HEK293 (cell line): ENCODE results near the gene PHF20.

Source experiments
- CTCF ChIA-PET: fragments of 350-600 bp; formaldehyde crosslinking; extraction: SDS; loops from one replicate; lab custom pipeline; 2021; ENCODE audit warnings: antibody characterized with exemption; lab: Yijun Ruan, JAX
- POLR2A ChIA-PET: fragments of 300-600 bp; formaldehyde crosslinking; extraction: SDS; loops from one replicate; lab custom pipeline; 2020; ENCODE audit warnings: antibody characterized with exemption, inconsistent platforms; lab: Yijun Ruan, JAX
- H3K27ac ChIP-seq: fragments of 200-500 bp; sonication (Bioruptor generic); 2 replicates; pipeline ENCODE4 v1.5.1; 2014; ENCODE audit warnings: low read depth, low read length, control low read depth, inconsistent platforms; ENCODE audit errors: extremely low read depth
- H3K36me3 ChIP-seq, 2 experiments: fragments of 200-500 bp in 1 of 2; sonication (Bioruptor generic) in 1 of 2; 1 replicate in 1 of 2; 2 replicates in 1 of 2; pipeline ENCODE4 v1.5.1; 2014 to 2017; ENCODE audit warnings: inconsistent platforms in 2 of 2, low read length in 2 of 2; ENCODE audit not compliant: control insufficient read depth in 2 of 2, insufficient read depth in 1 of 2
- H3K4me1 ChIP-seq: fragments of 200-500 bp; sonication (Bioruptor generic); 2 replicates; pipeline ENCODE4 v1.5.1; 2014; ENCODE audit warnings: mild to moderate bottlenecking, low read length, inconsistent platforms; ENCODE audit not compliant: control insufficient read depth, insufficient read depth
- H3K4me3 ChIP-seq: 2 replicates; pipeline ENCODE4 v1.5.1; 2011; ENCODE audit warnings: low read depth, mild to moderate bottlenecking, control low read depth, low read length, moderate library complexity
- H3K9me3 ChIP-seq: fragments of 200-500 bp; sonication (Bioruptor generic); 2 replicates; pipeline ENCODE4 v1.5.1; 2014; ENCODE audit warnings: low read depth, low read length, inconsistent platforms; ENCODE audit not compliant: control insufficient read depth, insufficient read depth
- BCL11A ChIP-seq: fragments of 450-650 bp; formaldehyde crosslinking; IDR thresholded peaks from 2 replicates; pipeline ENCODE4 v1.5.1; 2016; ENCODE audit warnings: low read depth, missing biosample characterization, missing genetic modification characterization
- GFI1B ChIP-seq: fragments of 450-650 bp; formaldehyde crosslinking; IDR thresholded peaks from 2 replicates; pipeline ENCODE4 v1.5.1; 2016; ENCODE audit warnings: missing biosample characterization, missing genetic modification characterization
- GLIS1 ChIP-seq: fragments of 450-650 bp; formaldehyde crosslinking; IDR thresholded peaks from 2 replicates; pipeline ENCODE4 v1.5.1; 2016; ENCODE audit warnings: missing biosample characterization, missing genetic modification characterization
- ZFP37 ChIP-seq: fragments of 450-650 bp; formaldehyde crosslinking; IDR thresholded peaks from 2 replicates; pipeline ENCODE4 v1.5.1; 2016; ENCODE audit warnings: missing biosample characterization, missing genetic modification characterization
- ZNF169 ChIP-seq: fragments of 450-650 bp; formaldehyde crosslinking; IDR thresholded peaks from 2 replicates; pipeline ENCODE4 v1.5.1; 2016; ENCODE audit warnings: missing biosample characterization, missing genetic modification characterization
- ZNF24 ChIP-seq: fragments of 450-650 bp; formaldehyde crosslinking; IDR thresholded peaks from 2 replicates; pipeline ENCODE4 v1.5.1; 2016; ENCODE audit warnings: missing biosample characterization, missing genetic modification characterization
- ZNF423 ChIP-seq: fragments of 450-650 bp; formaldehyde crosslinking; IDR thresholded peaks from 2 replicates; pipeline ENCODE4 v1.5.1; 2016; ENCODE audit warnings: missing biosample characterization, missing genetic modification characterization
- ZNF514 ChIP-seq: fragments of 450-650 bp; formaldehyde crosslinking; IDR thresholded peaks from 2 replicates; pipeline ENCODE4 v1.5.1; 2016; ENCODE audit warnings: missing biosample characterization, missing genetic modification characterization
- ZNF530 ChIP-seq: fragments of 450-650 bp; formaldehyde crosslinking; IDR thresholded peaks from 2 replicates; pipeline ENCODE4 v1.5.1; 2016; ENCODE audit warnings: low read depth, missing biosample characterization, missing genetic modification characterization
- ZNF544 ChIP-seq: fragments of 450-650 bp; formaldehyde crosslinking; IDR thresholded peaks from 2 replicates; pipeline ENCODE4 v1.5.0; 2017; ENCODE audit warnings: missing biosample characterization, missing genetic modification characterization
- ZNF548 ChIP-seq: fragments of 450-650 bp; formaldehyde crosslinking; IDR thresholded peaks from 2 replicates; pipeline ENCODE4 v1.5.1; 2016; ENCODE audit warnings: missing biosample characterization, missing genetic modification characterization
- ZNF549 ChIP-seq: fragments of 450-650 bp; IDR thresholded peaks from 2 replicates; pipeline ENCODE4 v1.5.1; 2018; ENCODE audit warnings: missing biosample characterization, missing genetic modification characterization, mild to moderate bottlenecking, inconsistent platforms, moderate library complexity
- ZNF596 ChIP-seq: fragments of 450-650 bp; IDR thresholded peaks from 2 replicates; pipeline ENCODE4 v1.5.0; 2018; ENCODE audit warnings: missing biosample characterization, mild to moderate bottlenecking, missing genetic modification characterization, moderate library complexity
- ZNF654 ChIP-seq: fragments of 450-650 bp; formaldehyde crosslinking; IDR thresholded peaks from 2 replicates; pipeline ENCODE4 v1.5.1; 2016; ENCODE audit warnings: low read depth, missing biosample characterization, missing genetic modification characterization
- ZSCAN16 ChIP-seq: fragments of 450-650 bp; formaldehyde crosslinking; IDR thresholded peaks from 2 replicates; pipeline ENCODE4 v1.5.1; 2016; ENCODE audit warnings: missing biosample characterization, missing genetic modification characterization
- ZSCAN30 ChIP-seq: fragments of 450-650 bp; IDR thresholded peaks from 2 replicates; pipeline ENCODE4 v1.5.1; 2018; ENCODE audit warnings: missing biosample characterization, mild to moderate bottlenecking, missing genetic modification characterization, moderate library complexity
- TF ChIP-seq, protein P1 (sequence below): fragments of 450-650 bp; formaldehyde crosslinking; IDR thresholded peaks from 2 replicates; pipeline ENCODE4 v1.5.1; 2016; ENCODE audit warnings: missing biosample characterization, missing genetic modification characterization
- TF ChIP-seq, protein P2 (sequence below): fragments of 450-650 bp; formaldehyde crosslinking; IDR thresholded peaks from 2 replicates; pipeline ENCODE4 v1.5.1; 2016; ENCODE audit warnings: missing biosample characterization, missing genetic modification characterization
- TF ChIP-seq, protein P3 (sequence below): fragments of 450-650 bp; formaldehyde crosslinking; IDR thresholded peaks from 2 replicates; pipeline ENCODE4 v1.5.1; 2016; ENCODE audit warnings: missing biosample characterization, missing genetic modification characterization
- TF ChIP-seq, protein P4 (sequence below): fragments of 450-650 bp; formaldehyde crosslinking; optimal IDR thresholded peaks from 2 replicates; pipeline ENCODE3; 2016; ENCODE audit warnings: missing biosample characterization, mild to moderate bottlenecking, missing genetic modification characterization
- TF ChIP-seq, protein P5 (sequence below): fragments of 450-650 bp; formaldehyde crosslinking; IDR thresholded peaks from 2 replicates; pipeline ENCODE4 v1.5.1; 2016; ENCODE audit warnings: missing biosample characterization, missing genetic modification characterization

The PHF20 gene

DNA sequence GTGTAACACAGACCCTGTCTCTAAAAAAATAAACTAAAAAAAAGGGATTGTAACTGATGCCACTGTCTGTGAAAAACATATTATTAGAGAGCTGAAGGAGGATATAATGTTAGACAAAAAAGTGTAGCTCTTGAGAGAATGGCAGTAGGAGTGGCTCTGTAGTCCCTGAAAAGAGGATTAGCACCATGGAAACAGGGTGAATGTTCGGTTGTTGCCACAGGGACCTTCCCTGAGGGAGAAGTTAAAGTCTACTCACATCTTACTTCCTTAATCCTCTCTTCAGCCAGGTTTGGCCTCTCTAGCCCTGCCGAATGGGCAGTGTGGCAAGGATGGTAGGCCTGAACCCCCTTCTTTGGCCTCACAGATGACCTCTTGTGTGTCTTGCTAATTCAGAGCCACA lies 170.4 kb downstream of the PHF20 start:
- no peak overlapping the region for H3K4me3 ChIP-seq
- no peaks in the 10 kb centered on the region for H3K9me3 ChIP-seq
- H3K27ac ChIP-seq: no peak overlapping the region
- no peak for TF ChIP-seq ZSCAN30 (tag by site-specific recombination)
- TF ChIP-seq ZNF514: no peak
- no peak for TF ChIP-seq ZSCAN16 (tag by site-specific recombination)
- TF ChIP-seq ZNF423 (tag by site-specific recombination): no peak
- TF ChIP-seq GLIS1: no peak
- TF ChIP-seq ZNF169 (tag by site-specific recombination): no peak
- TF ChIP-seq, protein P1, sequence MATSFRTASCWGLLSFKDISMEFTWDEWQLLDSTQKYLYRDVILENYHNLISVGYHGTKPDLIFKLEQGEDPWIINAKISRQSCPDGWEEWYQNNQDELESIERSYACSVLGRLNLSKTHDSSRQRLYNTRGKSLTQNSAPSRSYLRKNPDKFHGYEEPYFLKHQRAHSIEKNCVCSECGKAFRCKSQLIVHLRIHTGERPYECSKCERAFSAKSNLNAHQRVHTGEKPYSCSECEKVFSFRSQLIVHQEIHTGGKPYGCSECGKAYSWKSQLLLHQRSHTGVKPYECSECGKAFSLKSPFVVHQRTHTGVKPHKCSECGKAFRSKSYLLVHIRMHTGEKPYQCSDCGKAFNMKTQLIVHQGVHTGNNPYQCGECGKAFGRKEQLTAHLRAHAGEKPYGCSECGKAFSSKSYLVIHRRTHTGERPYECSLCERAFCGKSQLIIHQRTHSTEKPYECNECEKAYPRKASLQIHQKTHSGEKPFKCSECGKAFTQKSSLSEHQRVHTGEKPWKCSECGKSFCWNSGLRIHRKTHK (tag by site-specific recombination): no peak
- no peaks in the 10 kb centered on the region for H3K4me1 ChIP-seq
- ChIA-PET POLR2A (interaction anchor here (0.5 to 2.4 kb wide), 2 partner anchors 11 kb away, joined by 3 to 10 read pairs; partner anchors contain the start of gene SCAND1), CTCF (interaction anchor here (0.6 to 1.8 kb wide), 2 partner anchors 12 to 60 kb away, joined by 5 to 9 read pairs; partner anchors contain the start of gene SCAND1)
- peaks cover 3 to 56% of the 10 kb centered on the region in 2 experiments; a peak in 2 of 3 replicates for H3K36me3 ChIP-seq

DNA sequence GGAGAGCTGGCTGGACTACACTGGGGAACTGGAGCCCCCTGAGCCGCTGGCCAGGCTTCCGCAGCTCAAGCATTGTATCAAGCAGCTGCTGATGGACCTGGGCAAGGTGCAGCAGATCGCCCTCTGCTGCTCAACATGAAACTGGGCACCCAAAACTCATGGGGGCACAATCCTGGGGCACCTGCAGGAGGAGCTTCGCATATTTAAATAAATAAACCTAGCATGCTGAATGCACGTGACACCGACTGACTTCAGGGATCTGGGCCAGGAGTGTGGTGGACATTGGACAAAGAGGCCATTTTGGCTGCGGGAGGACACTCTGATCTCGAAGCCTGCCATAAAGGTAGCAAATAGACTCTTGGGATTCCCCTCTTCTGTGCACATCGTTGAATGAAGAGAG lies 175.7 kb downstream of the PHF20 start:
- ChIA-PET CTCF (interaction anchor here (0.5 to 1.2 kb wide), 7 partner anchors 12 to 244 kb away, joined by 3 to 5 read pairs (median 3); no protein-coding TSS in a partner anchor), POLR2A (interaction anchor here (1.1 kb wide), 1 partner anchor 13 kb away, joined by 10 read pairs; no protein-coding TSS in a partner anchor)
- peak; percentile 84 for TF ChIP-seq ZNF548 (tag by site-specific recombination)
- no peak for TF ChIP-seq ZNF530 (tag by site-specific recombination)
- no peak for TF ChIP-seq ZNF544 (tag by site-specific recombination)
- TF ChIP-seq ZNF549 (tag by site-specific recombination): no peak
- peak; percentile 10; the same call in 1 of the 2 replicates for TF ChIP-seq ZNF654 (tag by site-specific recombination)
- TF ChIP-seq, protein P2, sequence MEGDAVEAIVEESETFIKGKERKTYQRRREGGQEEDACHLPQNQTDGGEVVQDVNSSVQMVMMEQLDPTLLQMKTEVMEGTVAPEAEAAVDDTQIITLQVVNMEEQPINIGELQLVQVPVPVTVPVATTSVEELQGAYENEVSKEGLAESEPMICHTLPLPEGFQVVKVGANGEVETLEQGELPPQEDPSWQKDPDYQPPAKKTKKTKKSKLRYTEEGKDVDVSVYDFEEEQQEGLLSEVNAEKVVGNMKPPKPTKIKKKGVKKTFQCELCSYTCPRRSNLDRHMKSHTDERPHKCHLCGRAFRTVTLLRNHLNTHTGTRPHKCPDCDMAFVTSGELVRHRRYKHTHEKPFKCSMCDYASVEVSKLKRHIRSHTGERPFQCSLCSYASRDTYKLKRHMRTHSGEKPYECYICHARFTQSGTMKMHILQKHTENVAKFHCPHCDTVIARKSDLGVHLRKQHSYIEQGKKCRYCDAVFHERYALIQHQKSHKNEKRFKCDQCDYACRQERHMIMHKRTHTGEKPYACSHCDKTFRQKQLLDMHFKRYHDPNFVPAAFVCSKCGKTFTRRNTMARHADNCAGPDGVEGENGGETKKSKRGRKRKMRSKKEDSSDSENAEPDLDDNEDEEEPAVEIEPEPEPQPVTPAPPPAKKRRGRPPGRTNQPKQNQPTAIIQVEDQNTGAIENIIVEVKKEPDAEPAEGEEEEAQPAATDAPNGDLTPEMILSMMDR (tag by site-specific recombination): peak; percentile 51
- TF ChIP-seq, protein P3, sequence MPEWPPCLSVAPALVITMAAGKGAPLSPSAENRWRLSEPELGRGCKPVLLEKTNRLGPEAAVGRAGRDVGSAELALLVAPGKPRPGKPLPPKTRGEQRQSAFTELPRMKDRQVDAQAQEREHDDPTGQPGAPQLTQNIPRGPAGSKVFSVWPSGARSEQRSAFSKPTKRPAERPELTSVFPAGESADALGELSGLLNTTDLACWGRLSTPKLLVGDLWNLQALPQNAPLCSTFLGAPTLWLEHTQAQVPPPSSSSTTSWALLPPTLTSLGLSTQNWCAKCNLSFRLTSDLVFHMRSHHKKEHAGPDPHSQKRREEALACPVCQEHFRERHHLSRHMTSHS (tag by site-specific recombination): no peak
- Histone ChIP-seq H3K9me3 (no peaks in the 10 kb centered on the region), H3K27ac (no peak overlapping the region), H3K36me3 (peaks cover 3 to 41% of the 10 kb centered on the region in 2 experiments; a peak in 2 of 3 replicates), H3K4me1 (no peaks in the 10 kb centered on the region), H3K4me3 (no peak overlapping the region)

DNA sequence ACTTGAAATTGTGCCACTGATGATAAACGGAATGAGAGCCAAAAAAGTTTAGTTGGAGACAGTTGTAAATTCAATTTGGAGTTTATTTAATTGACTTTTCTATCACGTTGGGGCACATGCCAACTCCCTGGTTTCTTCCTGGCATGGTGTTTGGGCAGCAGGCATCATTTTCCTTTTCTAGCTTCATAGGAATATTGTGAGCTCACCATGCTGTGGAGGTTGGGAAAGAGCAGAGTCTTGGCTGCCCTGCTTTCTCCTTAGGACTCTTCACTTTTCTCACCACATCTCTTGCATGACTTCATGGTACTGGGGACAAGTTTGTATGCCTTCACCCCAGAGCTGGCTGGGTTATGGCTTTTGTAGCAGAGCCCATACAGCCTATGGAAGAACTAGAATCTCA lies 176.1 kb downstream of the PHF20 start:
- Histone ChIP-seq H3K4me1 (no peaks in the 10 kb centered on the region), H3K27ac (no peak overlapping the region), H3K36me3 (peaks cover 3 to 45% of the 10 kb centered on the region in 2 experiments; a peak in 2 of 3 replicates), H3K9me3 (no peaks in the 10 kb centered on the region), H3K4me3 (no peak overlapping the region)
- CTCF ChIA-PET: interaction anchor here (0.5 to 1.2 kb wide), 5 partner anchors 12 to 212 kb away, joined by 3 to 5 read pairs (median 3); no protein-coding TSS in a partner anchor
- POLR2A ChIA-PET: interaction anchor here (1.1 kb wide), 1 partner anchor 13 kb away, joined by 10 read pairs; no protein-coding TSS in a partner anchor
- TF ChIP-seq, protein P4, sequence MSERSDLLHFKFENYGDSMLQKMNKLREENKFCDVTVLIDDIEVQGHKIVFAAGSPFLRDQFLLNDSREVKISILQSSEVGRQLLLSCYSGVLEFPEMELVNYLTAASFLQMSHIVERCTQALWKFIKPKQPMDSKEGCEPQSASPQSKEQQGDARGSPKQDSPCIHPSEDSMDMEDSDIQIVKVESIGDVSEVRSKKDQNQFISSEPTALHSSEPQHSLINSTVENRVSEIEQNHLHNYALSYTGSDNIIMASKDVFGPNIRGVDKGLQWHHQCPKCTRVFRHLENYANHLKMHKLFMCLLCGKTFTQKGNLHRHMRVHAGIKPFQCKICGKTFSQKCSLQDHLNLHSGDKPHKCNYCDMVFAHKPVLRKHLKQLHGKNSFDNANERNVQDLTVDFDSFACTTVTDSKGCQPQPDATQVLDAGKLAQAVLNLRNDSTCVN (tag by site-specific recombination): no peak
- TF ChIP-seq ZFP37 (tag by site-specific recombination) (no peak), BCL11A (tag by site-specific recombination) (no peak), GFI1B (tag by site-specific recombination) (no peak), ZNF596 (tag by site-specific recombination) (no peak), ZSCAN30 (tag by site-specific recombination) (no peak), ZNF24 (tag by site-specific recombination) (no peak)
- TF ChIP-seq, protein P1 (tag by site-specific recombination): no peak
- TF ChIP-seq, protein P5, sequence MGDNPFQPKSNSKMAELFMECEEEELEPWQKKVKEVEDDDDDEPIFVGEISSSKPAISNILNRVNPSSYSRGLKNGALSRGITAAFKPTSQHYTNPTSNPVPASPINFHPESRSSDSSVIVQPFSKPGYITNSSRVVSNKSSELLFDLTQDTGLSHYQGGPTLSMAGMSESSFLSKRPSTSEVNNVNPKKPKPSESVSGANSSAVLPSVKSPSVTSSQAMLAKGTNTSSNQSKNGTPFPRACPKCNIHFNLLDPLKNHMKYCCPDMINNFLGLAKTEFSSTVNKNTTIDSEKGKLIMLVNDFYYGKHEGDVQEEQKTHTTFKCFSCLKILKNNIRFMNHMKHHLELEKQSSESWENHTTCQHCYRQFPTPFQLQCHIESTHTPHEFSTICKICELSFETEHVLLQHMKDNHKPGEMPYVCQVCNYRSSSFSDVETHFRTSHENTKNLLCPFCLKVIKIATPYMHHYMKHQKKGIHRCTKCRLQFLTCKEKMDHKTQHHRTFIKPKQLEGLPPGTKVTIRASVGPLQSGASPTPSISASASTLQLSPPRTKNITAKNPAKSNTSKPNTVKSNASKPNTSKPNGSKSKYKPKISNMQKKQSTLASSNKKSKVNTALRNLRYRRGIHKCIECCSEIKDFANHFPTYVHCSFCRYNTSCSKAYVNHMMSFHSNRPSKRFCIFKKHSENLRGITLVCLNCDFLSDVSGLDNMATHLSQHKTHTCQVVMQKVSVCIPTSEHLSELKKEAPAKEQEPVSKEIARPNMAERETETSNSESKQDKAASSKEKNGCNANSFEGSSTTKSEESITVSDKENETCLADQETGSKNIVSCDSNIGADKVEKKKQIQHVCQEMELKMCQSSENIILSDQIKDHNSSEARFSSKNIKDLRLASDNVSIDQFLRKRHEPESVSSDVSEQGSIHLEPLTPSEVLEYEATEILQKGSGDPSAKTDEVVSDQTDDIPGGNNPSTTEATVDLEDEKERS (tag by site-specific recombination): no peak
